Activated naive CD8-positive, alpha-beta T cell treated with anti-CD3 and anti-CD28 coated beads, Interleukin-2, amount 10 ng/mL, durations not matched to agents 7 days and 5 days (primary cell): ENCODE results near the gene NECTIN2. TPM values are rescaled to one million over a fixed set of nuclear protein-coding genes. Genes with fewer than 3 reads are reported as not detected.
A peak's percentile ranks its signal among the peaks of the same experiment; 100 is the strongest.

Experiments
- ATAC-seq: fragments of 150-1000 bp; cut with Tn5 transposase; one replicate; pipeline ENCODE4 v1.10.0; 2021; ENCODE audit warnings: low read depth, moderate library complexity
- POLR2A ChIA-PET: fragments of 350-600 bp; sonication (Branson Sonifier 250); formaldehyde crosslinking; loops from one replicate; lab custom pipeline; 2021; ENCODE audit warnings: antibody characterized with exemption; lab: Charles Lee
- DNase-seq: peaks from one replicate; pipeline ENCODE4 v3.0.0; 2021
- H3K27ac Mint-ChIP-seq: one replicate; pipeline ENCODE4 v1.8.0; 2022; ENCODE audit warnings: mild to moderate bottlenecking, mixed read lengths
- H3K27me3 Mint-ChIP-seq: one replicate; pipeline ENCODE4 v1.8.0; 2022; ENCODE audit warnings: mild to moderate bottlenecking, moderate library complexity, mixed read lengths
- H3K36me3 Mint-ChIP-seq: one replicate; pipeline ENCODE4 v1.8.0; 2021; ENCODE audit warnings: mild to moderate bottlenecking, mixed read lengths
- H3K4me1 Mint-ChIP-seq: one replicate; pipeline ENCODE4 v1.8.0; 2021; ENCODE audit warnings: mixed read lengths
- H3K4me3 Mint-ChIP-seq: one replicate; pipeline ENCODE4 v1.8.0; 2022; ENCODE audit warnings: mild to moderate bottlenecking, moderate library complexity, mixed read lengths
- H3K9me3 Mint-ChIP-seq: one replicate; pipeline ENCODE4 v1.8.0; 2021; ENCODE audit warnings: mixed read lengths
- total RNA-seq, 2 experiments: library from RNA; stranded (reverse); gene quantifications; one replicate each; pipeline ENCODE4 v1.2.3, GENCODE V29; 2021

The NECTIN2 gene
- total RNA-seq = 1 to 10 TPM; 1.9 to 2.4 TPM

DNA sequence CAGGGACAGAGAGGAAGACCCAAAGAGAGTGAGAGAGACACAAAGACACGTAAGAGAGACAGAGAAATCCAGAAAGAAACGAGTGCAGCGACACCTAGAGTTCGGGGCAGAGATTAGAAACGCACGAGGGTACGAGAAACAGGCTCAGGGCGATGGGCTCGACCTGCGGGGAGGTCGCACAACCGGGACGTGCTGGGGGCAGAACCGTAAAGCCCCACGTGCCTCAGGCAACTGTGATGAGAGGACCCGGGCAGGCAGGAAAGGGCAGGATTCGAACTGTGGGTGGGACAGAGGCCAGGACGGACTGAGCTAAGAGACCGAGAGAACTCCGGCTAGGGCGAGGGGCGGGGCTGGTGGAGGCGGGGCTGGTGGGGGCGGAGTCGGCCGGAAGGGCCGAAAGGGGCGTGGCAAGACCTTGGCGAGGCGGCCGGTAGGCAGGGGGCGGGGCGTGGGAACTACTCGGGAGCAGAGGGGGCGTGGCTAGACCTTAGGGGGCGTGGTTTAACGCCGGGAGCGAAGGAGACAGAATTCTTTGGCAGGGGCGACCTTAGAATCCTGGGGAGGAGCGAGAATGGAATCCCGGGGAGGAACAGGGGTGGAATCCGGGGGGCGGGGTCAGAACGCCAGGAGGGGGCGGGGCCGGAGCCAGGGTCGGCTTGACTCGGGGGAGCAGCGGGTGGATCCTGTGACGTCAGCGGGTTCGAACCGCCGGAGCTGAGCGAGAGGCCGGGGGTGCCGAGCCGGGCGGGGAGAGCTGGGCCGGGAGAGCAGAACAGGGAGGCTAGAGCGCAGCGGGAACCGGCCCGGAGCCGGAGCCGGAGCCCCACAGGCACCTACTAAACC is at the start of gene NECTIN2:
TSS of gene NECTIN2 (plus strand) at position 686 of the 843 bp plus-strand sequence. CDS start 229 bp downstream, outside the sequence.
- peaks cover 31% of the 10 kb centered on the region for H3K27me3 Mint-ChIP-seq
- POLR2A ChIA-PET = no interaction called here
- H3K27ac Mint-ChIP-seq = peak within 1 kb of the TSS; percentile 87
- peak; percentile 94 for DNase-seq
- peaks cover 17% of the 10 kb centered on the region for H3K4me1 Mint-ChIP-seq
- H3K9me3 Mint-ChIP-seq = no peaks in the 10 kb centered on the region
- H3K36me3 Mint-ChIP-seq = no peaks in the 10 kb centered on the region
- peak within 1 kb of the TSS; percentile 85 for H3K4me3 Mint-ChIP-seq
- ATAC-seq = peak; percentile 76

DNA sequence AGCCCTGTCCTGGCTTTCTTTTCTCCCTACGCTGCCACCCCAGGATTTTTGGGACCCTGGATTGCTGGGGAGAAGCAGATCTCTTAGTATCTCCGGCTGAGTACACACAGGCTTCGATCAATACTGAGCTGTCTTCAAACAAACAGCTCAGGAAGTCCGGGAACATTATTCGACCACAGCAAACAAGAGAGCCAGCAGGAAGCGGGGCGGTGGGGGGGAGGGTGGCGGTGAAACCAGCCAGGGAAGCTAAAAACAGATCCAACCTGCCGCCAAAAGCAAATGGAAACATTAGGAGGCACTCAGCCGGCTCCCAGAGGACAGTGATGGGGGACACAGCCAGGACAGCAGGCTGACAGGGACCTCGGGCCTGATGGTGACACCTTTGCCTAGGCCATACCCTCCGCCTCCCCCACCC is 49.4 kb upstream of the NECTIN2 start:
- no peaks in the 10 kb centered on the region for H3K9me3 Mint-ChIP-seq
- POLR2A ChIA-PET = interaction anchor here (0.5 kb wide), 1 partner anchor 14 kb away, joined by 3 read pairs; no protein-coding TSS in a partner anchor
- DNase-seq (no peak), ATAC-seq (no peak)
- H3K4me1 Mint-ChIP-seq = peaks cover 18% of the 10 kb centered on the region
- peak overlapping the region; percentile 61 for H3K4me3 Mint-ChIP-seq
- H3K36me3 Mint-ChIP-seq = no peaks in the 10 kb centered on the region
- H3K27ac Mint-ChIP-seq = peak overlapping the region; percentile 83
- no peaks in the 10 kb centered on the region for H3K27me3 Mint-ChIP-seq

GRCh38 chr19:44799627-44800346 is 46.3 kb upstream of the NECTIN2 start:
- ATAC-seq = no peak
- POLR2A ChIA-PET = no interaction called here
- peak overlapping the region; percentile 37 for H3K4me3 Mint-ChIP-seq
- H3K36me3 Mint-ChIP-seq = no peaks in the 10 kb centered on the region
- peaks cover 5% of the 10 kb centered on the region for H3K27me3 Mint-ChIP-seq
- H3K27ac Mint-ChIP-seq = no peak overlapping the region
- H3K4me1 Mint-ChIP-seq = peaks cover 18% of the 10 kb centered on the region
- DNase-seq = no peak
- no peaks in the 10 kb centered on the region for H3K9me3 Mint-ChIP-seq

DNA sequence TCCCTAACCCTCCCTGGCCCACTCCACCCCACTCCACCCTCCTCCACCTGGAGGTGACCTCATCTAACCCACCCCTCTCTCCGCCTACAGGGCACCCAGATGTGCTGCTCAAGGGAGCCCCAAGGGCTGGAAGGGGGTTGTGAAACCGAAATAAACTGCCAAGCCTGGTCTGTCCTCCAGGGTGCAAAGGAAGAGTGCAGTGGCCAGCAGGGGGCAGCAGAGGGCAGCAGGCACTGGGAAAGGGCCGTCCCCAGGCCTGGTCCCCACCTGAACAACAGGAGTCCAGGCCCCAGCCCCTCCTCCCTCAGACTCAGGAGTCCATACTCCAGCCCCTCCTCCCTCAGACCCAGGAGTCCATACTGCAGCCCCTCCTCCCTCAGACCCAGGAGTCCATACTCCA is 45.6 kb upstream of the NECTIN2 start:
- peaks cover 18% of the 10 kb centered on the region for H3K4me1 Mint-ChIP-seq
- no peak overlapping the region for H3K4me3 Mint-ChIP-seq
- no peaks in the 10 kb centered on the region for H3K9me3 Mint-ChIP-seq
- H3K27ac Mint-ChIP-seq = peak overlapping the region; percentile 61
- DNase-seq (peak; percentile 94), ATAC-seq (peak; percentile 99)
- POLR2A ChIA-PET = no interaction called here
- no peaks in the 10 kb centered on the region for H3K36me3 Mint-ChIP-seq
- H3K27me3 Mint-ChIP-seq = peaks cover 5% of the 10 kb centered on the region

GRCh38 chr19:44803442-44804428 is 42.4 kb upstream of the NECTIN2 start:
- no peak for DNase-seq
- H3K9me3 Mint-ChIP-seq = no peaks in the 10 kb centered on the region
- H3K4me1 Mint-ChIP-seq = peaks cover 4% of the 10 kb centered on the region
- H3K4me3 Mint-ChIP-seq = no peak overlapping the region
- no peak for ATAC-seq
- POLR2A ChIA-PET = no interaction called here
- H3K36me3 Mint-ChIP-seq = no peaks in the 10 kb centered on the region
- H3K27ac Mint-ChIP-seq = no peak overlapping the region
- peaks cover 19% of the 10 kb centered on the region for H3K27me3 Mint-ChIP-seq

- Mint-ChIP-seq H3K36me3 (no peaks in the 10 kb centered on the region), H3K27ac (no peak overlapping the region), H3K4me3 (no peak overlapping the region), H3K27me3 (peaks cover 27% of the 10 kb centered on the region), H3K9me3 (no peaks in the 10 kb centered on the region), H3K4me1 (no peaks in the 10 kb centered on the region)
- POLR2A ChIA-PET = no interaction called here
- ATAC-seq = no peak
- DNase-seq = no peak
Observed at GRCh38 chr19:44806291-44806690, 39.8 kb upstream of the NECTIN2 start.

DNA sequence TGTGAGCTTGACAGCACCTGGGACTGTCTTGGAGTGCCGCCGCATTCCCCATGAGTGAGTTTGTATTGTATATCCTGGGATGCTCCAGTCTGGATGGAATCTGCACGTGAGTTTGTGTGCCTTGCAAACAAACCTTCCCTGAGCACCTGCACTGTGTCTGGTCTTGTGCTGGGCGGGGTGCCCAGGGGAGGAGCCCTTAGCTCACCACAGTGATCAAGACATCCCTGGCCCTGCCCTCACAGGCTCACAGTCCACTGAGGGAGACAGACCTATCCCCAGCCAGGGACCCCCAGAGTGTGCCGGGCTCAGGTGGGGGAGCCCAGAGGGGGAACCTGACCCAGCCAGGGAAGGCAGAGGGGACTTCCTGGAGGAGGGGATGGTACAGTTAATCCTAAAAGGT is 38.9 kb upstream of the NECTIN2 start:
- DNase-seq (no peak), ATAC-seq (no peak)
- H3K4me1 Mint-ChIP-seq = no peaks in the 10 kb centered on the region
- no peak overlapping the region for H3K27ac Mint-ChIP-seq
- no peaks in the 10 kb centered on the region for H3K36me3 Mint-ChIP-seq
- POLR2A ChIA-PET = interaction anchor here (0.7 kb wide), 1 partner anchor 9 kb away, joined by 3 read pairs; no protein-coding TSS in a partner anchor
- H3K9me3 Mint-ChIP-seq = no peaks in the 10 kb centered on the region
- H3K4me3 Mint-ChIP-seq = no peak overlapping the region
- peaks cover 27% of the 10 kb centered on the region for H3K27me3 Mint-ChIP-seq

DNA sequence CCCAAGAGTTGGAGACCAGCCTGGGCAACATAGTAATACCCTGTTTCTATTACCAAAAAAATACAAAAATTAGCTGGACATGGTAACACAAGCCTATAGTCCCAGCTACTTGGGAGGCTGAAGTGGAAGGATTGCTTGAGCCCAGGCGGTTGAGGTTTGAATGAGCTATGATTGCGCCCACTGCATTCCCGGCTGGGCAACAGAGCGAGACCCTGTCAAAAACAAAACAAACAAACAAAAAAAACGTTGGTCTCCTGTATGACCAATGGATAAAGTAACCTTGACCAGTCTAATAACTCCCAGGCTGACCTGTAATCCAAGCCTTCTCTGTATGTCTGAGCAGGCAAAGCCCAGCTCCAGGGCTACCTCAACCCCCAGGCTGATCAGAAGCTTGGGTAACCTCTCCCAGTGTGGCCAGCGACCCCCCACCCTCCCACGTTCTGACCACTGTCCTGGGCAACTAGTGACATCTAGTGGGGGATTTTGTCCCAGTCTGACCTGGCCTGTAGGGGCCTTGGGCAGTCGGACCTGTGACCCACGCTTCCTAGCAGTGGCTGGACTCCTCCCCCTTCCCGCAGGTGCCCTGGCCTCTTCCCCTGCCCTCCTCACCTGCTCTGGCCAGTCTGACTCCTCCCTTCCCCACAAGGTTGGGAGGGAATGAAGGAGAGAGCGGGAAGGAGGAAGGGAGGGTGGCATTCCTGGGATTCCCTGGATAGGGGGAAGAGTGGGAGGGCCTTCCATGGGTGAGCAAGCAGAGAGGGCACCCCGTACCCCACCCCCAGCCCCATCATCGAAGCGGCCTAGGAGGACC is 38.2 kb upstream of the NECTIN2 start:
- Mint-ChIP-seq H3K36me3 (no peaks in the 10 kb centered on the region), H3K4me3 (no peak overlapping the region), H3K27me3 (peaks cover 27% of the 10 kb centered on the region), H3K27ac (no peak overlapping the region), H3K4me1 (no peaks in the 10 kb centered on the region), H3K9me3 (no peaks in the 10 kb centered on the region)
- ATAC-seq (no peak), DNase-seq (no peak)
- POLR2A ChIA-PET = interaction anchor here (0.7 kb wide), 1 partner anchor 9 kb away, joined by 3 read pairs; no protein-coding TSS in a partner anchor

DNA sequence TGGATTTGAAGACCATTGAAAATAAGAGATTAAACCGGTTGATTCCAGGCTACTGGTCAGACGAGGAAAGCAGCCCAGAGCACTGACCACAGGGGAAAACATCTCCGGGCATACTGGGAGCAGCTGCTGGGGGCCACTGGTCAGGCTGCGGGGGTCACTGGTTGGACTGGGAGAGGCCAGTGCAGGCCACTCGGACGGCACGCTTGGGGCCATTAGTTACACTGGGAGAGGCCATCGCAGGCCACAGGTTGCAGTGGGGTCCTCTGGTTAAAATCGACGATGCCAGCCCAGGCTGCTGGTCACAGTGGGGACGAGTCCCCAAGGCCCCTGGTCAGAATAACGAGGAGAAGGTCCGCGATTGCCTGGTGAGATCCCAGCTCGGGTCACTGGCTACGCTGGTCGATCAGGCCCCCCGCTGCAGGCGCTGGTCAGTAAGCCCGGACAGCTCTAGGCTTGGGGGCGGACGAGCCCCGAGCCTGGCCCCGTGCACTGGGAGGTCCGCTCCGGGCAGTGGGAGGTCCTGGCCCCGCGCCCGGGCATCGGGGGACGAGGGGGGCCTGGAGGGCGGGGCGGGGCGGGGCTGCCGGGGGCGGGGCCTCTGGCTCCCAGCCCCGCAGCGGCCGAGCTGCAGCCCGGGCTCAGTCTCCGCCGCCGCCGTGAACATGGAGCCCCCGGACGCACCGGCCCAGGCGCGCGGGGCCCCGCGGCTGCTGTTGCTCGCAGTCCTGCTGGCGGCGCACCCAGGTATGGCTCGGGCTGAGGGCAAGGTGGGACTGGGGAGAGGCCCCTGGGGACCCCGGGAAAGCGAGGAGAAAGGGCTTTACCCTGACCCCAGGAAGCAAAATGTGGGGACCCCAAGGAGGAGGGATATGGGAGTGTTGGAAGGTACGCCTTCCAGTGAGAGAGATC is 37.4 kb upstream of the NECTIN2 start, which contains the start of gene BCAM:
TSS of gene BCAM (plus strand) at position 641 of the 909 bp plus-strand sequence. CDS start at position 663, 22 bp downstream.
- H3K27me3 Mint-ChIP-seq = peaks cover 24% of the 10 kb centered on the region
- DNase-seq (no peak), ATAC-seq (peak; percentile 40)
- no peak within 1 kb of the TSS for H3K27ac Mint-ChIP-seq
- no peak within 1 kb of the TSS for H3K4me3 Mint-ChIP-seq
- POLR2A ChIA-PET = no interaction called here
- no peaks in the 10 kb centered on the region for H3K36me3 Mint-ChIP-seq
- H3K9me3 Mint-ChIP-seq = no peaks in the 10 kb centered on the region
- no peaks in the 10 kb centered on the region for H3K4me1 Mint-ChIP-seq

GRCh38 chr19:44809577-44810233 is 36.4 kb upstream of the NECTIN2 start:
- peaks cover 22% of the 10 kb centered on the region for H3K27me3 Mint-ChIP-seq
- H3K9me3 Mint-ChIP-seq = no peaks in the 10 kb centered on the region
- no peaks in the 10 kb centered on the region for H3K36me3 Mint-ChIP-seq
- no peak overlapping the region for H3K4me3 Mint-ChIP-seq
- ATAC-seq (no peak), DNase-seq (no peak)
- POLR2A ChIA-PET = no interaction called here
- H3K4me1 Mint-ChIP-seq = no peaks in the 10 kb centered on the region
- no peak overlapping the region for H3K27ac Mint-ChIP-seq
